Testis (tissue), 2 donors: ENCODE results near the gene B4GALT1.

Source experiments
- CTCF ChIP-seq, 3 experiments: fragments of 450-650 bp in 2 of 3; fragments of 200-600 bp in 1 of 3; sonication (generic) in 1 of 3; IDR thresholded peaks; one replicate each; pipeline ENCODE4 v1.5.1; 2016 to 2019; ENCODE audit warnings: antibody characterized with exemption in 3 of 3, mild to moderate bottlenecking in 2 of 3, moderate library complexity in 1 of 3
- POLR2A ChIP-seq: fragments of 450-650 bp; IDR thresholded peaks from one replicate; pipeline ENCODE4 v1.6.1; 2017; ENCODE audit warnings: antibody characterized with exemption, mild to moderate bottlenecking, moderate library complexity

DNA sequence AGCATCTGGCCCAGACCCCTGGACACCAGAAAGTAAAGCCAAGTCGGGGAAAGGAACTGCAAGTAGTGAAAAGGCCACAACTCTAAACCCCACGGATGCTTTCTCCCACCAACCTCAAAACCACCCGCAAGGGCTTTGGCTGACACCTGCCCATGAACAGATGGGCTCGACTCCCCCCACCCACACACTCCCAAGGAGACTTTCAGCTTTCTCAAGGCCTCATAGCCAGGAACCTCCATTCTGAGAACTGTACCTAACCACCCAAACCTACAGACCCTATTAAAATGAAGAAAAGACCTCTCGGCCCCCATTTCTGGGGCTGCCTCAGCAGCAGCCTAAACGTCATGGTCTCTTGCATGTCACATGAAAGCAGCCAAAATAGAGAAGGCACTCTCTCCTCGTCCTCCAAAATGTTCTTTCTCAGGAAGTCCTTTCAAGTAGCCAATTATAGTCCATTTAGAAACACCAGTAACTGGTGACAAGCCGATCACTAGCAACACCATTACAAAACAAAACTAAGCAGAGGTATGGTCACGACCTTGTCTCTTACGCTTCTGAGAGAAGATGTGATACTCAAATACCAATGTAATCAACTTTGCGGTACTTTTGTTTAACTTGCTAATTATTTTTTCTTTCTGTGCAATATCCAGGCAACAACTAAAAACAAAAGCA, 2.9 kb downstream of the B4GALT1 start:
- TF ChIP-seq CTCF (IDR thresholded peaks at IDR 0.05) (no peak), POLR2A (no peak)
